ENCODE data around the gene SRGAP1. TPM values are rescaled to one million over a fixed set of nuclear protein-coding genes. Genes with fewer than 3 reads are reported as not detected.
"Not testable (repeated sequence)": the region's sequence is repeated elsewhere in the genome, so short reads cannot be mapped to it uniquely, and the experiment has no call there.

The SRGAP1 gene
- total RNA-seq, 1 experiment from 2014 or later, result 6.2 TPM

- no peak for DNase-seq
- Histone ChIP-seq H3K4me3 (no peak overlapping the region), H3K27me3 (no peaks in the 10 kb centered on the region), H3K36me3 (peaks cover 6% of the 10 kb centered on the region; the same call in 1 of the 2 replicates), H3K27ac (no peak overlapping the region), H3K9me3 (replicated peaks) (no peaks in the 10 kb centered on the region), H3K4me1 (peaks cover 23% of the 10 kb centered on the region)
These were observed 260.5 kb downstream of the SRGAP1 start for GRCh38 chr12:64105026-64105425.

- H3K27me3 ChIP-seq, result no peaks in the 10 kb centered on the region
- no peaks in the 10 kb centered on the region for H3K9me3 ChIP-seq (replicated peaks)
- no peak overlapping the region for H3K27ac ChIP-seq
- no peak overlapping the region for H3K4me3 ChIP-seq
- peaks cover 6% of the 10 kb centered on the region; the same call in 1 of the 2 replicates for H3K36me3 ChIP-seq
- peaks cover 11% of the 10 kb centered on the region for H3K4me1 ChIP-seq
- DNase-seq, result no peak
These were observed 263.3 kb downstream of the SRGAP1 start for GRCh38 chr12:64107776-64108175.

DNA sequence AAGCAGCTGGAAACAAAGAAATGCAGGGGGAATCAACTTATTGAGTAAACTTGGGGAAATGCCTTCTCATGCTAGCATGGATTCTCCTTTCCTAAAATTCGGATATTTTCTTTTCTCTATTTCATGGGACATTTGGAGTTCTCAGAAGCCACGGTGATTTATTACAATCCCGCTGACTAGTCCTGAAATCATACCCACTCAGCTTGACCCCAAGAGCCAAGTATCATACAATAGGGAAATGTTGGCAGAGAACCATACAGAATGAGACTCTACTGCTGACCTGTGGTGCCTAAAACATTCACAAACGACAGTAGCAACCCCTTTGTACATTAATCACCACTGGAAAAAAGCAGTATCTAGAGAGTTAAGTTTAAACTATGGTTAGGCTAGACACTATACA lies 265.2 kb downstream of the SRGAP1 start:
- no peak for DNase-seq
- no peaks in the 10 kb centered on the region for H3K9me3 ChIP-seq (replicated peaks)
- no peaks in the 10 kb centered on the region for H3K4me1 ChIP-seq
- H3K4me3 ChIP-seq, result no peak overlapping the region
- H3K36me3 ChIP-seq, result peaks cover 10% of the 10 kb centered on the region
- H3K27me3 ChIP-seq, result no peaks in the 10 kb centered on the region
- no peak overlapping the region for H3K27ac ChIP-seq

DNA sequence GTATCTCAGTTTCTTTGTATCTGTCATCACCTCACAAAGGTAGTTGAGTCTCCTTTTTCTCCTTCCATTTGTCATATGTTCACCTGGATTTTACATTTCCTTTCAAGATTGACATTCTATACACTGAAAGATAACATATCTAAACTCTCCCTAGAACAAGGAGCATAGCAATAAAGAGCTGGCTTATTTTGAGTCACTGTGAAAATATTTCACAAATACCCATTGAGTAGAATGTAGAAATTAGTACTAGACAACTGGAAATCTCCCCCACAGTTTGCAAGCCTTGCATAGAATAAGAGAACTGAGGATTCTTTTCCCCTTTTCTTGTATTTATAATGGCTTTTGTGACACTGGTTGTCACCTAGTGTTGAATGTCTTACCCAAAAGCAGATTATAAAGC lies 266.4 kb downstream of the SRGAP1 start:
- H3K9me3 ChIP-seq (replicated peaks), result no peaks in the 10 kb centered on the region
- no peaks in the 10 kb centered on the region for H3K4me1 ChIP-seq
- peaks cover 14% of the 10 kb centered on the region for H3K36me3 ChIP-seq
- no peak overlapping the region for H3K4me3 ChIP-seq
- no peaks in the 10 kb centered on the region for H3K27me3 ChIP-seq
- no peak overlapping the region for H3K27ac ChIP-seq
- no peak for DNase-seq

GRCh38 chr12:64116969-64117368 lies 272.5 kb downstream of the SRGAP1 start:
- Histone ChIP-seq H3K9me3 (replicated peaks) (no peaks in the 10 kb centered on the region), H3K4me3 (no peak overlapping the region), H3K36me3 (peaks cover 12% of the 10 kb centered on the region), H3K27ac (no peak overlapping the region), H3K27me3 (no peaks in the 10 kb centered on the region), H3K4me1 (no peaks in the 10 kb centered on the region)
- no peak for DNase-seq

- Histone ChIP-seq H3K4me3 (no peak overlapping the region), H3K27me3 (no peaks in the 10 kb centered on the region), H3K36me3 (peaks cover 3% of the 10 kb centered on the region; the same call in 1 of the 2 replicates), H3K9me3 (replicated peaks) (no peaks in the 10 kb centered on the region), H3K4me1 (no peaks in the 10 kb centered on the region), H3K27ac (no peak overlapping the region)
- DNase-seq, result peak in 1 of 2 experiments; percentile 29
These were observed 276.1 kb downstream of the SRGAP1 start for GRCh38 chr12:64120568-64120967.

GRCh38 chr12:64121086-64121485 lies 276.6 kb downstream of the SRGAP1 start:
- H3K4me3 ChIP-seq; H3K9me3 ChIP-seq (replicated peaks): not testable (repeated sequence)

DNA sequence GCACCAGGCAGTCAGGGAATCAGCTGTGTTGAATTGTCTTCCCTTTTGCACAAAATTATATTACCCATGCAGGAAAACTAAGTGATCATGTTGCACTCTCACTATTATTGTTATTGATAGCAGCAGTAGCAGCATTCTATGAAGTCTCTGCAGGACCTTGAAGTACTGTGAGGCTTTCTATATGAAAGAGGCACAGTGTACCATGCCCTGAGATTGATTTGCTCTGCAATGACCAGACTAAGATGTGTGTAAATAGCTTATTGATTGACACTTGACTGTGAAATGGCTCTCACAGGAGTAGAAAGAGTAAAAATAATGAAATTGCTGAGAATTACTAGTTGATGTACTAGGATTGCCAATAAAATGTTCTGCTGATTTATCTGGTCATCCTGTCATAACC lies 277.7 kb downstream of the SRGAP1 start:
- Histone ChIP-seq H3K4me3 (no peak overlapping the region), H3K36me3 (no peaks in the 10 kb centered on the region; the same call in 1 of the 2 replicates)
- DNase-seq, result no peak

More at GRCh38 chr12:64121086-64121485, 276.6 kb downstream of the SRGAP1 start:
- H3K4me1 ChIP-seq, H3K27me3 ChIP-seq, H3K36me3 ChIP-seq, H3K27ac ChIP-seq, DNase-seq: not testable (repeated sequence)

GRCh38 chr12:64122995-64123394 lies 278.5 kb downstream of the SRGAP1 start:
- Histone ChIP-seq H3K9me3 (replicated peaks) (no peaks in the 10 kb centered on the region), H3K36me3 (no peaks in the 10 kb centered on the region; the same call in 1 of the 2 replicates), H3K27me3 (no peaks in the 10 kb centered on the region), H3K4me3 (no peak overlapping the region), H3K4me1 (no peaks in the 10 kb centered on the region), H3K27ac (no peak overlapping the region)
- no peak for DNase-seq

More for the DNA sequence above, 277.7 kb downstream of the SRGAP1 start:
- Histone ChIP-seq H3K4me1 (no peaks in the 10 kb centered on the region), H3K27ac (no peak overlapping the region), H3K9me3 (replicated peaks) (no peaks in the 10 kb centered on the region), H3K27me3 (no peaks in the 10 kb centered on the region)

DNA sequence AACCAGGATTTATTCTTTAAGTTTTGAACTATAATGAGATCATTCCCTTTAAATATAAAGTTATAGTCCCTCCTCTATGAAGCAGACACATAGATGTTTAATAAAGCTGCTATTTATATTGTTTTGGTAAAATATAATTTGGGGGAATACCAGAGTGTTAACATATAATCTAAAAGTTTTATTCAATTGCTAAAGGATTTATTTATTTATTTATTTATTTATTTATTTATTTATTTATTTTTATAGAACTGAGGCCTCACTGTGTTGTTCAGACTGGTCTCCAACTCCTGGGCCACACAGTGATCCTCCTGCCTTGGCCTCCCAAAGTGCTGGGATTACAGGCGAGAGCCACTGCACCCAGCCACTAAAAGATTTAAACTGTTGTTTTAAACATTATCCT lies 278.9 kb downstream of the SRGAP1 start:
- H3K27me3 ChIP-seq, result no peaks in the 10 kb centered on the region
- no peak overlapping the region for H3K4me3 ChIP-seq
- no peak for DNase-seq
- H3K9me3 ChIP-seq (replicated peaks), result no peaks in the 10 kb centered on the region
- no peak overlapping the region for H3K27ac ChIP-seq
- peaks cover 3% of the 10 kb centered on the region for H3K36me3 ChIP-seq
- no peaks in the 10 kb centered on the region for H3K4me1 ChIP-seq

GRCh38 chr12:64124511-64125197 lies 280.2 kb downstream of the SRGAP1 start:
- no peak for DNase-seq

DNA sequence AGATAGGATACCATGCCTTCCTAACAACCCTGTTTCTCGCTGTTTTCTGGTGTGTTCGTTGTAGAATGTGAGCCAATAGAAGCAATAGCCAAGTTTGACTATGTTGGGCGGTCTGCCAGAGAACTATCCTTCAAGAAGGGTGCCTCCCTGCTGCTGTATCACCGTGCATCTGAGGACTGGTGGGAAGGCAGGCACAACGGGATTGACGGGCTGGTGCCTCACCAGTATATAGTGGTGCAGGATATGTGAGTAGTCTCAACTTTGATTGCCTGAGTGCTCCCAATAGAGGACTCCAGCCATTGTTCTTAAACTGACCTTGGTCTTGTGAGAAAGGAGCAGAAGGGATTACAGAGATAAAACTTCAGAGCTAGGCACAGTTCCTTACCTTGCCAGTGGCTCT lies 281.4 kb downstream of the SRGAP1 start:
- H3K36me3 ChIP-seq, result peaks cover 24% of the 10 kb centered on the region
- no peak for DNase-seq
- H3K4me1 ChIP-seq, result no peaks in the 10 kb centered on the region
- no peaks in the 10 kb centered on the region for H3K27me3 ChIP-seq
- H3K9me3 ChIP-seq (replicated peaks), result no peaks in the 10 kb centered on the region
- no peak overlapping the region for H3K27ac ChIP-seq
- no peak overlapping the region for H3K4me3 ChIP-seq

More at GRCh38 chr12:64124511-64125197, 280.2 kb downstream of the SRGAP1 start:
- peaks cover 16% of the 10 kb centered on the region for H3K36me3 ChIP-seq
- H3K27ac ChIP-seq, result no peak overlapping the region
- H3K9me3 ChIP-seq (replicated peaks), result no peaks in the 10 kb centered on the region
- no peaks in the 10 kb centered on the region for H3K4me1 ChIP-seq
- H3K27me3 ChIP-seq, result no peaks in the 10 kb centered on the region
- H3K4me3 ChIP-seq, result no peak overlapping the region

DNA sequence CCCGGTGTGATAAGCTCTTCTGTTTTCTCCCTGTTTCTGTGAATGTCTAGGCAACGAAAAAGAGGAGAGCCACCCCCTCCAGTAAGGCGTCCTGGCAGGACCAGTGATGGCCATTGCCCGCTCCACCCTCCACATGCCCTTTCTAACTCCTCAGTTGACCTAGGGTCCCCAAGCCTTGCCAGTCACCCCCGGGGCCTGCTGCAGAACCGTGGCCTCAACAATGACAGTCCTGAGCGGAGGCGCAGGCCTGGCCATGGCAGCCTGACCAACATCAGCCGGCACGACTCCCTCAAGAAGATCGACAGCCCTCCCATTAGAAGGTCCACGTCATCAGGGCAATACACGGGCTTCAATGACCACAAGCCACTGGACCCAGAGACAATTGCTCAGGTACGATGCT lies 283.3 kb downstream of the SRGAP1 start:
- H3K4me3 ChIP-seq, result no peak overlapping the region
- no peak overlapping the region for H3K27ac ChIP-seq
- H3K4me1 ChIP-seq, result no peaks in the 10 kb centered on the region
- H3K36me3 ChIP-seq, result peaks cover 29% of the 10 kb centered on the region
- no peak for DNase-seq
- H3K27me3 ChIP-seq, result no peaks in the 10 kb centered on the region
- no peaks in the 10 kb centered on the region for H3K9me3 ChIP-seq (replicated peaks)

GRCh38 chr12:64128366-64128765 lies 283.9 kb downstream of the SRGAP1 start:
- Histone ChIP-seq H3K27me3 (no peaks in the 10 kb centered on the region), H3K4me3 (no peak overlapping the region), H3K9me3 (replicated peaks) (peaks cover 3% of the 10 kb centered on the region; the same call in 1 of the 2 replicates), H3K36me3 (peaks cover 32% of the 10 kb centered on the region), H3K27ac (no peak overlapping the region), H3K4me1 (no peaks in the 10 kb centered on the region)
- no peak for DNase-seq

GRCh38 chr12:64130476-64130875 lies 286.0 kb downstream of the SRGAP1 start:
- not testable (repeated sequence) for H3K27me3 ChIP-seq; H3K4me1 ChIP-seq; DNase-seq; H3K27ac ChIP-seq; H3K9me3 ChIP-seq (replicated peaks); H3K4me3 ChIP-seq
- peaks cover 35% of the 10 kb centered on the region for H3K36me3 ChIP-seq

GRCh38 chr12:64131456-64131855 lies 287.0 kb downstream of the SRGAP1 start:
- not testable (repeated sequence) for H3K9me3 ChIP-seq (replicated peaks); H3K4me3 ChIP-seq; H3K27ac ChIP-seq; H3K4me1 ChIP-seq; DNase-seq; H3K27me3 ChIP-seq
- peaks cover 36% of the 10 kb centered on the region for H3K36me3 ChIP-seq
